ENCODE measurements around the gene HAGH.

Gene HAGH

DNA sequence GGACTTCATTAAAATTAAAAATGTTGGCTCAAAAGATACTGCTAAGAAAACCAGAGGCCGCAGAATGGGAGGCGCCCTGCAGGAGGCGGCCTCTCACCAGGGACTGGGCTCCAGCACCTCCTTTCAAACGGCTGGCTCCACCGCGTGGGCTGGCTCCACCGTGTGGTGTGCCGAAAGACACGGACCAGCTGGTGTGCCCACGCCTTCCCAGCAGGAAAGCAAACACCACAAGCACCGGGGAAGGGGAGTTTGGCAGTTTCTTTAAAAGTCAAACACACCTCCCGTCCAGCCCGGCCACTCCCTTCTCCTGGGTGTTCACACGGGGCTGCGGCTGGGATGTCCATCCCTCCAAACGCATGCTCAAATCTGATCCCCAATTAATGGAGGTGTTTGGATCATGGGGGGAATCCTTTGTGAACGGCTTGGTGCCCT lies 13.9 kb downstream of the HAGH start:
- Histone ChIP-seq H3K4me1 (ENCODE audit: low read depth, poor library complexity, severe bottlenecking) (no peaks in the 10 kb centered on the region), H3K36me3 (ENCODE audit: insufficient read depth) (peaks cover 6% of the 10 kb centered on the region; the same call in 1 of the 2 replicates), H3K27ac (no peak overlapping the region), H3K79me2 (ENCODE audit: insufficient read depth, low read depth) (no peaks in the 10 kb centered on the region), H4K20me1 (ENCODE audit: insufficient read depth) (no peaks in the 10 kb centered on the region), H3K4me2 (no peak overlapping the region), H2AFZ (ENCODE audit: low read depth) (no peak overlapping the region), H3K9ac (no peak overlapping the region), H3K4me3 (IDR thresholded peaks at IDR 0.05; ENCODE audit: insufficient read depth, low read depth, low read length) (no peak overlapping the region), H3K27me3 (ENCODE audit: insufficient read depth, low read depth) (no peaks in the 10 kb centered on the region)
- TF ChIP-seq, protein P1, sequence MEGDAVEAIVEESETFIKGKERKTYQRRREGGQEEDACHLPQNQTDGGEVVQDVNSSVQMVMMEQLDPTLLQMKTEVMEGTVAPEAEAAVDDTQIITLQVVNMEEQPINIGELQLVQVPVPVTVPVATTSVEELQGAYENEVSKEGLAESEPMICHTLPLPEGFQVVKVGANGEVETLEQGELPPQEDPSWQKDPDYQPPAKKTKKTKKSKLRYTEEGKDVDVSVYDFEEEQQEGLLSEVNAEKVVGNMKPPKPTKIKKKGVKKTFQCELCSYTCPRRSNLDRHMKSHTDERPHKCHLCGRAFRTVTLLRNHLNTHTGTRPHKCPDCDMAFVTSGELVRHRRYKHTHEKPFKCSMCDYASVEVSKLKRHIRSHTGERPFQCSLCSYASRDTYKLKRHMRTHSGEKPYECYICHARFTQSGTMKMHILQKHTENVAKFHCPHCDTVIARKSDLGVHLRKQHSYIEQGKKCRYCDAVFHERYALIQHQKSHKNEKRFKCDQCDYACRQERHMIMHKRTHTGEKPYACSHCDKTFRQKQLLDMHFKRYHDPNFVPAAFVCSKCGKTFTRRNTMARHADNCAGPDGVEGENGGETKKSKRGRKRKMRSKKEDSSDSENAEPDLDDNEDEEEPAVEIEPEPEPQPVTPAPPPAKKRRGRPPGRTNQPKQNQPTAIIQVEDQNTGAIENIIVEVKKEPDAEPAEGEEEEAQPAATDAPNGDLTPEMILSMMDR (conservative IDR thresholded peaks at IDR 0.05; ENCODE audit: low read depth, low read length), result no peak

DNA sequence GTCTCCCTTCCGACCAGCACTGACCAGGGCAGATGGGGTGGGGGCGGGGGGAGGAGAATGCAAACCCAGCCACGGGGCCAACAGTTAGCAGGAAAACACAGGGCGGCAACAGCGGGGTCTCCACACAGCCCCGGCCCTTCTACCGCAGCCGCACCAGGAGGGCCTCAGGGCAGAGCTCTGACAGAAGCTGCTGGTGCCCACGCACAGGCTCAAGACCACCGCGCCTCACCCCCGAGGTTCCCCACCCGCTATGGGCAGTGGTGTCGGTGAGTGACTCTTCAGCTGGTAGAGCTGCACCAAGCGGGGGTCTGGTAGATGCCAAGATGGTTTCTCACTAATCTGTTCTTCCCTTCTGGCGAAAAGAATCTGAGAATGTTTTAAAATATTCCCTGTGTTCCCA lies 16.1 kb downstream of the HAGH start:
- Histone ChIP-seq H3K9ac (no peak overlapping the region), H3K4me1 (ENCODE audit: low read depth, poor library complexity, severe bottlenecking) (no peaks in the 10 kb centered on the region), H3K79me2 (ENCODE audit: insufficient read depth, low read depth) (no peaks in the 10 kb centered on the region), H3K36me3 (ENCODE audit: insufficient read depth) (peaks cover 6% of the 10 kb centered on the region; the same call in 1 of the 2 replicates), H3K27me3 (ENCODE audit: insufficient read depth, low read depth) (no peaks in the 10 kb centered on the region), H3K4me3 (IDR thresholded peaks at IDR 0.05; ENCODE audit: insufficient read depth, low read depth, low read length) (no peak overlapping the region), H3K4me2 (no peak overlapping the region), H3K27ac (no peak overlapping the region), H2AFZ (ENCODE audit: low read depth) (no peak overlapping the region), H4K20me1 (ENCODE audit: insufficient read depth) (no peaks in the 10 kb centered on the region)
- TF ChIP-seq, protein P1 (conservative IDR thresholded peaks at IDR 0.05; ENCODE audit: low read depth, low read length), result no peak

DNA sequence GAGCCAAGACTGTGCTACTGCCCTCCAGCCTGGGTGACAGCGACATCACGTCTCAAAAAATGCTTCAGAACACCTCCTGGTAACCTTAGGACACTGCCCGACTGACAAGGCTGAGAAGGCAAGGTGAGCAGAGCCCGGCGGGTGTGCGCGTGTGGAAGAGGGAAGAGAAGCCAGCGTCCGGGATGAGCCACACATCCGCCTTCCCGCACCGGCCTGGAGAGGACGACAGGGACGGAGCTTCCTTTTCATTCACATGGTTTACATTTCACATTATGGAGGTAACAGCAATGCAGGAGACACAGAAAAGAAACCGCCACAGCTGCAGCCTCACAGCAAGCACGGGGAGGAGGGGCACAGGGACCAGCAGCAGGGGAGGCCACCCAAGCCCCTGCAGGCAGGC lies 16.5 kb downstream of the HAGH start:
- H3K4me1 ChIP-seq (ENCODE audit: low read depth, poor library complexity, severe bottlenecking), result no peaks in the 10 kb centered on the region
- no peaks in the 10 kb centered on the region for H4K20me1 ChIP-seq (ENCODE audit: insufficient read depth)
- H3K27me3 ChIP-seq (ENCODE audit: insufficient read depth, low read depth), result no peaks in the 10 kb centered on the region
- H2AFZ ChIP-seq (ENCODE audit: low read depth), result no peak overlapping the region
- no peaks in the 10 kb centered on the region for H3K79me2 ChIP-seq (ENCODE audit: insufficient read depth, low read depth)
- TF ChIP-seq, protein P1 (conservative IDR thresholded peaks at IDR 0.05; ENCODE audit: low read depth, low read length), result no peak
- no peak overlapping the region for H3K4me2 ChIP-seq
- H3K4me3 ChIP-seq (IDR thresholded peaks at IDR 0.05; ENCODE audit: insufficient read depth, low read depth, low read length), result no peak overlapping the region
- no peak overlapping the region for H3K9ac ChIP-seq
- peaks cover 6% of the 10 kb centered on the region; the same call in 1 of the 2 replicates for H3K36me3 ChIP-seq (ENCODE audit: insufficient read depth)
- no peak overlapping the region for H3K27ac ChIP-seq

DNA sequence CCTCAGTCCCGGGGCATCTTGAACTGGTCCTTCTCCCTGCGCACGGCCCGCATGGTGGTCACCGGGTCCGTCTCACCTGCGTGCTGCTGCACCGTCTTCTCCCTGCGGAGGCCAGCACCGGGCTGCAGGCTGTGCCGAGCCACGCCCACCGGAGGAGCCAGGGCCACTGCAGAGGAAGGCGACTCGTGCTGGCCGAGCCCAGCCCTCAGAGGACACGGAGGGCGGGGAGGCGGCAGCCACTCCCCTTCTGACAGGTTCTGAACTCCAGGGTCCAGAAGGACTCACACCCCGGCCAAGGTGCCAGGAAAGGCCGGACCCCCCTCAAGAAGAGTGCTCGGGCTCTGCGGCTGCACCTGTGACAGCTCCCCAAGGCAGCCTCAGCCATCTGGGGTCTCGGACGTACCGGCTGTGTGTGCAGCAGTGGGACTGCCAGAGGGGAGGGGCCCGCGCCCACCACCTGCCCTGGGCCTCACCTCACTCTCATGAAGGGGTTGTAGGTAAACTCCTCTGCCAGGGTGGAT lies 17.3 kb downstream of the HAGH start:
- Histone ChIP-seq H3K27ac (no peak overlapping the region), H3K27me3 (ENCODE audit: insufficient read depth, low read depth) (no peaks in the 10 kb centered on the region), H3K4me3 (IDR thresholded peaks at IDR 0.05; ENCODE audit: insufficient read depth, low read depth, low read length) (no peak overlapping the region), H3K4me1 (ENCODE audit: low read depth, poor library complexity, severe bottlenecking) (no peaks in the 10 kb centered on the region), H3K36me3 (ENCODE audit: insufficient read depth) (peaks cover 6% of the 10 kb centered on the region; the same call in 1 of the 2 replicates), H3K79me2 (ENCODE audit: insufficient read depth, low read depth) (no peaks in the 10 kb centered on the region), H3K4me2 (no peak overlapping the region), H3K9ac (no peak overlapping the region), H4K20me1 (ENCODE audit: insufficient read depth) (no peaks in the 10 kb centered on the region), H2AFZ (ENCODE audit: low read depth) (no peak overlapping the region)
- TF ChIP-seq, protein P1 (conservative IDR thresholded peaks at IDR 0.05; ENCODE audit: low read depth, low read length), result no peak

Measured in KMS-11 (cell line).